Measurements from ENCODE around the gene PPP2R5C. TPM values are rescaled to one million over a fixed set of nuclear protein-coding genes. Genes with fewer than 3 reads are reported as not detected.

Gene PPP2R5C
- polyA plus RNA-seq, 1 donor from 2014 or later = 111 TPM

DNA sequence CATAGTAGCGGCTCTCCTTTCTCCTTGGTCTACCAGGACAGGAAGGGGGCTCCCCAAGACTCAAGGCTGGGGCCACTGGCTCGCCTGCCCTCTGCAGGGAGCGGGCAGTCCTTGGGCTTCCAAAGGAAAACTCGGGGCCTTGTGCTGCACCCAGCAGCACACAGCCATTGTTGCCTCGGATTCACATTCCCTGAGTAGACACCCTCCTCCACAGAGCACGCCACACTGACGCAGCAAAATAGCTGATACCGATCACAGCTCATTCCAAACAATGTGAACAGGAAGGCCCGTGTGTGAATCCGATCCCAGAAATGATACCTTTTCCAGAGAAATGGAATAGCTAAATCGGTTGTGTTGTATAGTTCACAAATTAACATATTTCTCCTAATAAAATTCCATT is 137.8 kb downstream of the PPP2R5C start:
- no peak overlapping the region for H3K4me2 ChIP-seq (ENCODE audit: low read length)
- no peaks in the 10 kb centered on the region for H3K9me3 ChIP-seq (ENCODE audit: low read length)
- no peak overlapping the region for H3K9ac ChIP-seq (ENCODE audit: low read length)
- H3K27me3 ChIP-seq (ENCODE audit: insufficient read depth, low read depth, low read length) = no peaks in the 10 kb centered on the region
- no peak overlapping the region for H2AFZ ChIP-seq (ENCODE audit: low read depth, low read length)
- H3K27ac ChIP-seq (ENCODE audit: low read length) = no peak overlapping the region
- no peaks in the 10 kb centered on the region for H4K20me1 ChIP-seq (ENCODE audit: insufficient read depth)
- H3K4me3 ChIP-seq (ENCODE audit: low read length) = no peak overlapping the region
- no peaks in the 10 kb centered on the region for H3K36me3 ChIP-seq (ENCODE audit: insufficient read depth, low read length)
- no peaks in the 10 kb centered on the region for H3F3A ChIP-seq (ENCODE audit: insufficient read depth, low read length, poor library complexity, severe bottlenecking)
- H3K9me2 ChIP-seq (ENCODE audit: insufficient read depth, low read length) = no peaks in the 10 kb centered on the region
- TF ChIP-seq RAD21 (conservative IDR thresholded peaks at IDR 0.05) (no peak), TAF1 (IDR thresholded peaks at IDR 0.05; ENCODE audit: low read depth) (no peak), EZH2 (IDR thresholded peaks at IDR 0.05; ENCODE audit: borderline replicate concordance, insufficient read depth, low read length, poor library complexity, severe bottlenecking) (no peak), MXI1 (conservative IDR thresholded peaks at IDR 0.05; ENCODE audit: poor library complexity, severe bottlenecking) (no peak), EP300 (conservative IDR thresholded peaks at IDR 0.05; ENCODE audit: poor library complexity, severe bottlenecking) (no peak), POLR2AphosphoS5 (IDR thresholded peaks at IDR 0.05) (no peak), SMC3 (conservative IDR thresholded peaks at IDR 0.05; ENCODE audit: poor library complexity) (no peak)
- TF ChIP-seq, protein P1, sequence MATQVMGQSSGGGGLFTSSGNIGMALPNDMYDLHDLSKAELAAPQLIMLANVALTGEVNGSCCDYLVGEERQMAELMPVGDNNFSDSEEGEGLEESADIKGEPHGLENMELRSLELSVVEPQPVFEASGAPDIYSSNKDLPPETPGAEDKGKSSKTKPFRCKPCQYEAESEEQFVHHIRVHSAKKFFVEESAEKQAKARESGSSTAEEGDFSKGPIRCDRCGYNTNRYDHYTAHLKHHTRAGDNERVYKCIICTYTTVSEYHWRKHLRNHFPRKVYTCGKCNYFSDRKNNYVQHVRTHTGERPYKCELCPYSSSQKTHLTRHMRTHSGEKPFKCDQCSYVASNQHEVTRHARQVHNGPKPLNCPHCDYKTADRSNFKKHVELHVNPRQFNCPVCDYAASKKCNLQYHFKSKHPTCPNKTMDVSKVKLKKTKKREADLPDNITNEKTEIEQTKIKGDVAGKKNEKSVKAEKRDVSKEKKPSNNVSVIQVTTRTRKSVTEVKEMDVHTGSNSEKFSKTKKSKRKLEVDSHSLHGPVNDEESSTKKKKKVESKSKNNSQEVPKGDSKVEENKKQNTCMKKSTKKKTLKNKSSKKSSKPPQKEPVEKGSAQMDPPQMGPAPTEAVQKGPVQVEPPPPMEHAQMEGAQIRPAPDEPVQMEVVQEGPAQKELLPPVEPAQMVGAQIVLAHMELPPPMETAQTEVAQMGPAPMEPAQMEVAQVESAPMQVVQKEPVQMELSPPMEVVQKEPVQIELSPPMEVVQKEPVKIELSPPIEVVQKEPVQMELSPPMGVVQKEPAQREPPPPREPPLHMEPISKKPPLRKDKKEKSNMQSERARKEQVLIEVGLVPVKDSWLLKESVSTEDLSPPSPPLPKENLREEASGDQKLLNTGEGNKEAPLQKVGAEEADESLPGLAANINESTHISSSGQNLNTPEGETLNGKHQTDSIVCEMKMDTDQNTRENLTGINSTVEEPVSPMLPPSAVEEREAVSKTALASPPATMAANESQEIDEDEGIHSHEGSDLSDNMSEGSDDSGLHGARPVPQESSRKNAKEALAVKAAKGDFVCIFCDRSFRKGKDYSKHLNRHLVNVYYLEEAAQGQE (IDR thresholded peaks at IDR 0.05; ENCODE audit: borderline replicate concordance) = no peak
- TF ChIP-seq, protein P2, sequence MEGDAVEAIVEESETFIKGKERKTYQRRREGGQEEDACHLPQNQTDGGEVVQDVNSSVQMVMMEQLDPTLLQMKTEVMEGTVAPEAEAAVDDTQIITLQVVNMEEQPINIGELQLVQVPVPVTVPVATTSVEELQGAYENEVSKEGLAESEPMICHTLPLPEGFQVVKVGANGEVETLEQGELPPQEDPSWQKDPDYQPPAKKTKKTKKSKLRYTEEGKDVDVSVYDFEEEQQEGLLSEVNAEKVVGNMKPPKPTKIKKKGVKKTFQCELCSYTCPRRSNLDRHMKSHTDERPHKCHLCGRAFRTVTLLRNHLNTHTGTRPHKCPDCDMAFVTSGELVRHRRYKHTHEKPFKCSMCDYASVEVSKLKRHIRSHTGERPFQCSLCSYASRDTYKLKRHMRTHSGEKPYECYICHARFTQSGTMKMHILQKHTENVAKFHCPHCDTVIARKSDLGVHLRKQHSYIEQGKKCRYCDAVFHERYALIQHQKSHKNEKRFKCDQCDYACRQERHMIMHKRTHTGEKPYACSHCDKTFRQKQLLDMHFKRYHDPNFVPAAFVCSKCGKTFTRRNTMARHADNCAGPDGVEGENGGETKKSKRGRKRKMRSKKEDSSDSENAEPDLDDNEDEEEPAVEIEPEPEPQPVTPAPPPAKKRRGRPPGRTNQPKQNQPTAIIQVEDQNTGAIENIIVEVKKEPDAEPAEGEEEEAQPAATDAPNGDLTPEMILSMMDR (IDR thresholded peaks at IDR 0.05; ENCODE audit: poor library complexity, severe bottlenecking) = no peak
- H3K79me2 ChIP-seq (replicated peaks; ENCODE audit: insufficient read depth, low read length) = no peaks in the 10 kb centered on the region

DNA sequence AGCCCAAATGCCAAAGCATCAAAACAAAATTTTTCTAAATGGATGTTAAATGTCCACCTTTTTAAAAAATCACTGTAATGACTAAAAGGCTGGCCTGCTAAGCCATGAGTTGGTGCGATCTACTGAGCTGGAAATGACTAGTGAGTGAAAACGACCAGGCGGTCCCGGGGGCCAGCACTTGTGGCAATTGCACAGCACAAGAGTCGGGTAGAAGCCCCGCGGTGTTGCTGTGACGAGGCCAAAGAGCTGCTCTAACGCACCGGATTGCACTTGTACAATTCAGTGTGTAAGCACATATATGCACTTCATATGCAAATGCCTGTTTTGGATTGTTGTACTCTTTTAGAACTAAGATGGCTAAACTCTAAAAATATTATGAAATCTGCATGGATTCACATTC is 138.7 kb downstream of the PPP2R5C start:
- Histone ChIP-seq H3K27me3 (ENCODE audit: insufficient read depth, low read depth, low read length) (no peaks in the 10 kb centered on the region), H3K4me3 (ENCODE audit: low read length) (no peak overlapping the region), H2AFZ (ENCODE audit: low read depth, low read length) (no peak overlapping the region), H4K20me1 (ENCODE audit: insufficient read depth) (no peaks in the 10 kb centered on the region), H3K9ac (ENCODE audit: low read length) (no peak overlapping the region), H3K27ac (ENCODE audit: low read length) (no peak overlapping the region), H3F3A (ENCODE audit: insufficient read depth, low read length, poor library complexity, severe bottlenecking) (no peaks in the 10 kb centered on the region), H3K9me2 (ENCODE audit: insufficient read depth, low read length) (no peaks in the 10 kb centered on the region), H3K79me2 (replicated peaks; ENCODE audit: insufficient read depth, low read length) (no peaks in the 10 kb centered on the region), H3K4me2 (ENCODE audit: low read length) (no peak overlapping the region), H3K36me3 (ENCODE audit: insufficient read depth, low read length) (no peaks in the 10 kb centered on the region), H3K9me3 (ENCODE audit: low read length) (no peaks in the 10 kb centered on the region)
- TF ChIP-seq MXI1 (conservative IDR thresholded peaks at IDR 0.05; ENCODE audit: poor library complexity, severe bottlenecking) = no peak
- TF ChIP-seq, protein P1 (IDR thresholded peaks at IDR 0.05; ENCODE audit: borderline replicate concordance) = no peak
